MM.1S (cell line): ENCODE measurements around the gene SPOP.

ENCODE experiments used
- EZH2 ChIP-seq: fragments of 300-600 bp; sonication (generic); optimal IDR thresholded peaks from 2 replicates; pipeline ENCODE3; 2017; ENCODE audit warnings: low read depth, mild to moderate bottlenecking, antibody characterized with exemption, low read length, mixed read lengths
- EZH2phosphoT487 ChIP-seq: fragments of 300-600 bp; sonication (generic); IDR thresholded peaks from 2 replicates; pipeline ENCODE4 v1.6.1; 2018; ENCODE audit warnings: antibody characterized with exemption, low read length
- TF ChIP-seq, protein P1 (sequence below): fragments of 300-600 bp; sonication (generic); IDR thresholded peaks from 2 replicates; pipeline ENCODE4 v1.5.1; 2016; ENCODE audit warnings: antibody characterized with exemption, low read length, mixed read lengths

DNA sequence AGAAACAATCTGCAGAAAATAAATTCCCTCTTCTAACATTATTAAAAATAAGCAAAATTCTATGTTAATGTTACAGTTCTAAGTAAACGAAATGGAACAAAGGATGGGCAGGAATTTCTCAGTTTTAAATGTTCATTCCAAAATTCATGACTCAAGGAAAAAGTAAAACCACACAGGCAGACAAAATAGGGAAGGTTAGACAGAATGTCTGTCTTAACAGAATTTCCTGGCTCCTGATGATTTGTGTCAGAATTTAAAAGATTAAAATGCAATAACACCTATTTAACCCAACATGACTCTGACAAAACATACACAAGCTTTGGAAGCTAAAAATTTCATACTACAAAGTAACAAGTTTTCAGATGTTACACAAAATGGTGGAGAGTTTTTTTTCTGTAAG lies 42.8 kb downstream of the SPOP start:
- TF ChIP-seq, protein P1, sequence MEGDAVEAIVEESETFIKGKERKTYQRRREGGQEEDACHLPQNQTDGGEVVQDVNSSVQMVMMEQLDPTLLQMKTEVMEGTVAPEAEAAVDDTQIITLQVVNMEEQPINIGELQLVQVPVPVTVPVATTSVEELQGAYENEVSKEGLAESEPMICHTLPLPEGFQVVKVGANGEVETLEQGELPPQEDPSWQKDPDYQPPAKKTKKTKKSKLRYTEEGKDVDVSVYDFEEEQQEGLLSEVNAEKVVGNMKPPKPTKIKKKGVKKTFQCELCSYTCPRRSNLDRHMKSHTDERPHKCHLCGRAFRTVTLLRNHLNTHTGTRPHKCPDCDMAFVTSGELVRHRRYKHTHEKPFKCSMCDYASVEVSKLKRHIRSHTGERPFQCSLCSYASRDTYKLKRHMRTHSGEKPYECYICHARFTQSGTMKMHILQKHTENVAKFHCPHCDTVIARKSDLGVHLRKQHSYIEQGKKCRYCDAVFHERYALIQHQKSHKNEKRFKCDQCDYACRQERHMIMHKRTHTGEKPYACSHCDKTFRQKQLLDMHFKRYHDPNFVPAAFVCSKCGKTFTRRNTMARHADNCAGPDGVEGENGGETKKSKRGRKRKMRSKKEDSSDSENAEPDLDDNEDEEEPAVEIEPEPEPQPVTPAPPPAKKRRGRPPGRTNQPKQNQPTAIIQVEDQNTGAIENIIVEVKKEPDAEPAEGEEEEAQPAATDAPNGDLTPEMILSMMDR = no peak
- TF ChIP-seq EZH2 (no peak), EZH2phosphoT487 (no peak)
